Measurements from ENCODE around the gene SRGAP1.

DNA sequence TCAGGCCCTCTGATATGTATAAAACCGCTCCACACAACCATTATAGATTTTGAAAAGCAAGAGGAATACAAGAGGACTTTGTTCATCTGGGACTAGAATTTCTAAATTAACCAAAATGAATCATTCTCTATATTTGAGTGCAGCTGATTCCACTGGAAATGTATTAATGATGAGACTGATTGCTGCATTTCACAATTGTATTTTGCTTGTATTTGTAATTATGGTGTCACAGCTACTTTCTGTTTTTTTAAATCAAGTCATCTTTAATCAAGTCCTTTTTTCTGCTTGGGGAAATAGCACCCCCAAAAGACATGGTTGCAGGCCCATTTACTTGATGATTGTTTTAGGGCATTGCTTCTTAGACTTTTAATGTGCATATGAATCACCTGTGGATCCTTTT is 215.2 kb downstream of the SRGAP1 start:
- TF ChIP-seq, protein P1, sequence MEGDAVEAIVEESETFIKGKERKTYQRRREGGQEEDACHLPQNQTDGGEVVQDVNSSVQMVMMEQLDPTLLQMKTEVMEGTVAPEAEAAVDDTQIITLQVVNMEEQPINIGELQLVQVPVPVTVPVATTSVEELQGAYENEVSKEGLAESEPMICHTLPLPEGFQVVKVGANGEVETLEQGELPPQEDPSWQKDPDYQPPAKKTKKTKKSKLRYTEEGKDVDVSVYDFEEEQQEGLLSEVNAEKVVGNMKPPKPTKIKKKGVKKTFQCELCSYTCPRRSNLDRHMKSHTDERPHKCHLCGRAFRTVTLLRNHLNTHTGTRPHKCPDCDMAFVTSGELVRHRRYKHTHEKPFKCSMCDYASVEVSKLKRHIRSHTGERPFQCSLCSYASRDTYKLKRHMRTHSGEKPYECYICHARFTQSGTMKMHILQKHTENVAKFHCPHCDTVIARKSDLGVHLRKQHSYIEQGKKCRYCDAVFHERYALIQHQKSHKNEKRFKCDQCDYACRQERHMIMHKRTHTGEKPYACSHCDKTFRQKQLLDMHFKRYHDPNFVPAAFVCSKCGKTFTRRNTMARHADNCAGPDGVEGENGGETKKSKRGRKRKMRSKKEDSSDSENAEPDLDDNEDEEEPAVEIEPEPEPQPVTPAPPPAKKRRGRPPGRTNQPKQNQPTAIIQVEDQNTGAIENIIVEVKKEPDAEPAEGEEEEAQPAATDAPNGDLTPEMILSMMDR (IDR thresholded peaks at IDR 0.05) = no peak
- TF ChIP-seq POLR2A (IDR thresholded peaks at IDR 0.05) (no peak), POLR2AphosphoS5 (IDR thresholded peaks at IDR 0.05) (no peak)

Measured in gastroesophageal sphincter (tissue), 3 donors.